Astrocyte (in vitro differentiated cells and primary cell): ENCODE measurements around the gene METRNL. TPM values are rescaled to one million over a fixed set of nuclear protein-coding genes. Genes with fewer than 3 reads are reported as not detected.
A peak's percentile ranks its signal among the peaks of the same experiment; 100 is the strongest.

Experiments
- DNase-seq: peaks from one replicate; pipeline ENCODE4 v3.0.0-alpha.2; 2010; ENCODE audit warnings: low read depth
- FAIRE-seq: peaks from 2 replicates; lab custom pipeline; 2011; peaks lifted over from hg19 to GRCh38; lab: Jason Lieb, UNC
- H2AFZ ChIP-seq: 2 replicates; pipeline ENCODE4 v1.6.0; 2012; ENCODE audit warnings: low read depth, low read length, inconsistent platforms
- H3K27ac ChIP-seq: 2 replicates; pipeline ENCODE4 v1.5.1; 2011; ENCODE audit warnings: low read depth, low read length, inconsistent platforms
- H3K27me3 ChIP-seq: 2 replicates; pipeline ENCODE4 v1.6.0; 2011; ENCODE audit warnings: low read length, inconsistent platforms; ENCODE audit not compliant: insufficient read depth
- H3K36me3 ChIP-seq: 2 replicates; pipeline ENCODE4 v1.5.1; 2011; ENCODE audit warnings: low read length, inconsistent platforms; ENCODE audit not compliant: insufficient read depth
- H3K4me1 ChIP-seq: 2 replicates; pipeline ENCODE4 v1.5.1; 2011; ENCODE audit warnings: low read length, inconsistent platforms; ENCODE audit not compliant: insufficient read depth
- H3K4me2 ChIP-seq: 2 replicates; pipeline ENCODE4 v1.6.0; 2012; ENCODE audit warnings: low read length, inconsistent platforms
- H3K4me3 ChIP-seq: 2 replicates; pipeline ENCODE4 v1.5.1; 2011; ENCODE audit warnings: low read depth, mild to moderate bottlenecking, low read length, inconsistent platforms; ENCODE audit not compliant: insufficient read depth
- H3K79me2 ChIP-seq: 2 replicates; pipeline ENCODE4 v1.6.0; 2012; ENCODE audit warnings: mild to moderate bottlenecking, low read length, inconsistent platforms; ENCODE audit not compliant: insufficient read depth
- H3K9ac ChIP-seq: 2 replicates; pipeline ENCODE4 v1.6.0; 2012; ENCODE audit warnings: mild to moderate bottlenecking, low read length, inconsistent platforms
- H3K9me3 ChIP-seq: 2 replicates; pipeline ENCODE4 v1.5.1; 2012; ENCODE audit warnings: low read depth, mild to moderate bottlenecking, low read length, inconsistent platforms; ENCODE audit not compliant: insufficient read depth
- H4K20me1 ChIP-seq: 2 replicates; pipeline ENCODE4 v1.6.0; 2012; ENCODE audit warnings: low read length, inconsistent platforms; ENCODE audit not compliant: insufficient read depth
- H3K27ac Mint-ChIP-seq: one replicate; pipeline ENCODE4 v1.8.0; 2021; ENCODE audit warnings: mild to moderate bottlenecking, mixed read lengths; ENCODE audit not compliant: unreplicated experiment
- H3K27me3 Mint-ChIP-seq: one replicate; pipeline ENCODE4 v1.8.0; 2021; ENCODE audit warnings: low read depth, mixed read lengths; ENCODE audit not compliant: unreplicated experiment
- H3K36me3 Mint-ChIP-seq: one replicate; pipeline ENCODE4 v1.8.0; 2021; ENCODE audit warnings: low read depth, mixed read lengths; ENCODE audit not compliant: unreplicated experiment
- H3K4me1 Mint-ChIP-seq: one replicate; pipeline ENCODE4 v1.8.0; 2021; ENCODE audit warnings: low read depth, mixed read lengths; ENCODE audit not compliant: unreplicated experiment
- H3K4me3 Mint-ChIP-seq: one replicate; pipeline ENCODE4 v1.8.0; 2021; ENCODE audit warnings: mild to moderate bottlenecking, moderate library complexity, mixed read lengths; ENCODE audit not compliant: unreplicated experiment
- H3K9me3 Mint-ChIP-seq: one replicate; pipeline ENCODE4 v1.8.0; 2021; ENCODE audit warnings: mild to moderate bottlenecking, mixed read lengths; ENCODE audit not compliant: unreplicated experiment
- EZH2 ChIP-seq: IDR thresholded peaks from 2 replicates; pipeline ENCODE4 v1.6.1; 2012; ENCODE audit warnings: mild to moderate bottlenecking, low read length, inconsistent platforms; ENCODE audit not compliant: insufficient read depth
- total RNA-seq: library from RNA; stranded (reverse); gene quantifications from 2 replicates; pipeline ENCODE4 v1.2.1, GENCODE V29; 2021
- TF ChIP-seq, protein P1 (sequence below): IDR thresholded peaks from 2 replicates; pipeline ENCODE4 v1.5.1; 2011; ENCODE audit warnings: low read depth, mild to moderate bottlenecking, inconsistent platforms, low read length, moderate library complexity; ENCODE audit not compliant: insufficient read depth

Gene METRNL
- total RNA-seq, 1 donor from 2014 or later, result 36.7 TPM

DNA sequence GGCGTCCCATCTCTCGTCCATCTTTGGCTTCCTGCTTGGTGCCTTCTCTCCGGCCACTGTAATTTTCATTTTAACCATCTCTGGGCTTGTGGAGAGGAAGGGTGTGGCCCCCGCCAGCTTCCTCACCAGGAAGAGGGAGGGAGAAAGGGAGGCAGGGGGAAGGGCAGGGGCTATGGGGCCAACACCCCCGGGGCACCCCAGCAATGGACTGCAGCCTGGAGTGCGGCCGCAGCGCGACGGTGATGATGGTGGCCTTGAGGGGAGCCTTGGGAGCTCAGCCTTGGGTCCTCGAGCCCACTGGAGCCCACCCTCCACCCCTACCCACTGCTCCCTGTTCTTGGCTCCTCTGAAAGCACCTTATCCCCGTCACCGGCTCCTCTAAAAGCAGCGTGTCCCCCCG lies 9.5 kb downstream of the METRNL start:
- DNase-seq (no peak), FAIRE-seq (no peak)
- no peak overlapping the region for H3K4me2 ChIP-seq
- H3K9ac ChIP-seq, result no peak overlapping the region
- no peaks in the 10 kb centered on the region for H3K9me3 ChIP-seq
- H2AFZ ChIP-seq, result no peak overlapping the region
- H3K4me3 ChIP-seq, result no peak overlapping the region
- Mint-ChIP-seq H3K27me3 (no peaks in the 10 kb centered on the region), H3K4me3 (no peak overlapping the region), H3K36me3 (peaks cover 11% of the 10 kb centered on the region), H3K4me1 (peaks cover 22% of the 10 kb centered on the region), H3K27ac (no peak overlapping the region), H3K9me3 (no peaks in the 10 kb centered on the region)
- TF ChIP-seq, protein P1, sequence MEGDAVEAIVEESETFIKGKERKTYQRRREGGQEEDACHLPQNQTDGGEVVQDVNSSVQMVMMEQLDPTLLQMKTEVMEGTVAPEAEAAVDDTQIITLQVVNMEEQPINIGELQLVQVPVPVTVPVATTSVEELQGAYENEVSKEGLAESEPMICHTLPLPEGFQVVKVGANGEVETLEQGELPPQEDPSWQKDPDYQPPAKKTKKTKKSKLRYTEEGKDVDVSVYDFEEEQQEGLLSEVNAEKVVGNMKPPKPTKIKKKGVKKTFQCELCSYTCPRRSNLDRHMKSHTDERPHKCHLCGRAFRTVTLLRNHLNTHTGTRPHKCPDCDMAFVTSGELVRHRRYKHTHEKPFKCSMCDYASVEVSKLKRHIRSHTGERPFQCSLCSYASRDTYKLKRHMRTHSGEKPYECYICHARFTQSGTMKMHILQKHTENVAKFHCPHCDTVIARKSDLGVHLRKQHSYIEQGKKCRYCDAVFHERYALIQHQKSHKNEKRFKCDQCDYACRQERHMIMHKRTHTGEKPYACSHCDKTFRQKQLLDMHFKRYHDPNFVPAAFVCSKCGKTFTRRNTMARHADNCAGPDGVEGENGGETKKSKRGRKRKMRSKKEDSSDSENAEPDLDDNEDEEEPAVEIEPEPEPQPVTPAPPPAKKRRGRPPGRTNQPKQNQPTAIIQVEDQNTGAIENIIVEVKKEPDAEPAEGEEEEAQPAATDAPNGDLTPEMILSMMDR, result no peak
- no peak for TF ChIP-seq EZH2
- no peak overlapping the region for H3K27ac ChIP-seq
- peaks cover 81% of the 10 kb centered on the region for H3K79me2 ChIP-seq
- no peaks in the 10 kb centered on the region for H3K27me3 ChIP-seq
- no peaks in the 10 kb centered on the region for H3K36me3 ChIP-seq
- H4K20me1 ChIP-seq, result peaks cover 88% of the 10 kb centered on the region
- H3K4me1 ChIP-seq, result peaks cover 19% of the 10 kb centered on the region

DNA sequence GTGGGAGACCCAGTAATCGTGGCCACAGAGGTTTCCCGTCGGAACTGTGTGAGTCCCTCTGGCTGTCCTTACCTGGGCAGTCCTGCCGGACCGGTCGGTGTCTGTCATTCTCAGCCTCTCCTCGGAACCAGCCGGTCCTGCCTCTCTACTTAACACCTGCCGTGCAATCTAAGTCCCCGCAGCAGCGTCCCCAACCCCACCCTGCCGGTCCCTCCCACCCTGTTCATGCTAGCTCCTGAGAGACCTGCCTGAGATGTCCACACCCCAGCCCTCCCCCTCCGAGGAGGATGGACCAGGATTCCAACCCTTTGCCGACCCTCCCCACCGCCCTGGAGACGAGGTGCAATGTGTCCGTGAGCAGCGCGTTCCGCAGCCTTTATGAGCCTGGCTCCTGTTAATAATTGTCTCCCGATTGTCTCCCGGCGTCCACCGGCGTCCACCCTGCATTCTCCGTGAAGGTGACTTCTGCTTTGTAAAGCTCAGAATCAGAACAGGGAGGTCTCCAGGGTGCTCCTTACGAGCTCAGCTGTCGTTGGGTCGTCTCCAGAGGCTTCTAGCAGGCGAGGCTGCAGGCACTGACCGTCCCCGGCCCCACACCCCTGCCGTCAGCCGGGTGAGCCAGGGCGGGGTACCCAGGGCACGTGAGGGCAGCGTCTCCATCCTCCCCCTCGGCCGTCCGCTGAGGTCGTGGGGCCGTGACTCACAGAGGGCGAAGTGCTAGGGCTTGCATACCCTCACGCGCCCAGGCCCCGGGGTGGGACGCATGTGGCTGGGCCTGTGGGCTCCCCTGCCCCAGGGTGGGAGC lies 10.1 kb downstream of the METRNL start:
- H2AFZ ChIP-seq, result no peak overlapping the region
- H3K9ac ChIP-seq, result no peak overlapping the region
- H4K20me1 ChIP-seq, result peaks cover 85% of the 10 kb centered on the region
- no peak for FAIRE-seq
- no peaks in the 10 kb centered on the region for H3K9me3 ChIP-seq
- no peaks in the 10 kb centered on the region for H3K27me3 Mint-ChIP-seq
- H3K9me3 Mint-ChIP-seq, result no peaks in the 10 kb centered on the region
- no peak overlapping the region for H3K4me3 ChIP-seq
- no peaks in the 10 kb centered on the region for H3K36me3 ChIP-seq
- peak overlapping the region; percentile 27 for H3K4me3 Mint-ChIP-seq
- H3K79me2 ChIP-seq, result peaks cover 77% of the 10 kb centered on the region
- H3K36me3 Mint-ChIP-seq, result peaks cover 11% of the 10 kb centered on the region
- peaks cover 13% of the 10 kb centered on the region for H3K4me1 ChIP-seq
- H3K27ac ChIP-seq, result no peak overlapping the region
- H3K4me1 Mint-ChIP-seq, result peaks cover 15% of the 10 kb centered on the region
- TF ChIP-seq, protein P1, result no peak
- TF ChIP-seq EZH2, result no peak
- peak overlapping the region; percentile 48 for H3K27ac Mint-ChIP-seq
- DNase-seq, result no peak
- H3K4me2 ChIP-seq, result no peak overlapping the region
- no peaks in the 10 kb centered on the region for H3K27me3 ChIP-seq
